Activated B cell treated with CpG ODN at 0.5 μM for 24 hours (primary cell): Measurements from ENCODE around the gene SBNO2. TPM values are rescaled to one million over a fixed set of nuclear protein-coding genes. Genes with fewer than 3 reads are reported as not detected.

Experiments
- ATAC-seq: fragments of 200-7000 bp; cut with Tn5 transposase; one replicate; pipeline ENCODE4 v1.10.0; 2021; ENCODE audit warnings: low read depth, mild to moderate bottlenecking, moderate library complexity
- CTCF ChIA-PET: fragments of 350-600 bp; sonication (Branson Sonifier 250); formaldehyde crosslinking; loops from one replicate; lab custom pipeline; 2021; ENCODE audit warnings: antibody characterized with exemption; lab: Charles Lee
- POLR2A ChIA-PET: fragments of 350-600 bp; sonication (Branson Sonifier 250); formaldehyde crosslinking; loops from one replicate; lab custom pipeline; 2021; ENCODE audit warnings: antibody characterized with exemption; lab: Charles Lee
- DNase-seq: peaks from one replicate; pipeline ENCODE4 v3.0.0; 2022
- H3K27ac Mint-ChIP-seq: one replicate; pipeline ENCODE4 v1.8.0; 2020; ENCODE audit warnings: mixed read lengths
- H3K27me3 Mint-ChIP-seq: one replicate; pipeline ENCODE4 v1.8.0; 2021; ENCODE audit warnings: mixed read lengths
- H3K36me3 Mint-ChIP-seq: one replicate; pipeline ENCODE4 v1.8.0; 2021; ENCODE audit warnings: low read depth, mixed read lengths
- H3K4me1 Mint-ChIP-seq: one replicate; pipeline ENCODE4 v1.8.0; 2021; ENCODE audit warnings: mixed read lengths
- H3K4me3 Mint-ChIP-seq: one replicate; pipeline ENCODE4 v1.8.0; 2020; ENCODE audit warnings: mild to moderate bottlenecking, mixed read lengths
- H3K9me3 Mint-ChIP-seq: one replicate; pipeline ENCODE4 v1.8.0; 2020; ENCODE audit warnings: mixed read lengths
- CTCF ChIP-seq: fragments of 200-600 bp; IDR thresholded peaks from one replicate; pipeline ENCODE4 v1.8.0; 2022; ENCODE audit warnings: antibody characterized with exemption, mild to moderate bottlenecking
- intact Hi-C: fragments of 100-400 bp; cut with micrococcal nuclease; formaldehyde crosslinking; loops from one replicate; pipeline ENCODE4 v1.15.1; 2024
- total RNA-seq: library from RNA; stranded (reverse); gene quantifications from 2 replicates; pipeline ENCODE4 v1.2.3, GENCODE V29; 2022

Gene SBNO2
- total RNA-seq = 111 and 127 TPM in 2 replicates

DNA sequence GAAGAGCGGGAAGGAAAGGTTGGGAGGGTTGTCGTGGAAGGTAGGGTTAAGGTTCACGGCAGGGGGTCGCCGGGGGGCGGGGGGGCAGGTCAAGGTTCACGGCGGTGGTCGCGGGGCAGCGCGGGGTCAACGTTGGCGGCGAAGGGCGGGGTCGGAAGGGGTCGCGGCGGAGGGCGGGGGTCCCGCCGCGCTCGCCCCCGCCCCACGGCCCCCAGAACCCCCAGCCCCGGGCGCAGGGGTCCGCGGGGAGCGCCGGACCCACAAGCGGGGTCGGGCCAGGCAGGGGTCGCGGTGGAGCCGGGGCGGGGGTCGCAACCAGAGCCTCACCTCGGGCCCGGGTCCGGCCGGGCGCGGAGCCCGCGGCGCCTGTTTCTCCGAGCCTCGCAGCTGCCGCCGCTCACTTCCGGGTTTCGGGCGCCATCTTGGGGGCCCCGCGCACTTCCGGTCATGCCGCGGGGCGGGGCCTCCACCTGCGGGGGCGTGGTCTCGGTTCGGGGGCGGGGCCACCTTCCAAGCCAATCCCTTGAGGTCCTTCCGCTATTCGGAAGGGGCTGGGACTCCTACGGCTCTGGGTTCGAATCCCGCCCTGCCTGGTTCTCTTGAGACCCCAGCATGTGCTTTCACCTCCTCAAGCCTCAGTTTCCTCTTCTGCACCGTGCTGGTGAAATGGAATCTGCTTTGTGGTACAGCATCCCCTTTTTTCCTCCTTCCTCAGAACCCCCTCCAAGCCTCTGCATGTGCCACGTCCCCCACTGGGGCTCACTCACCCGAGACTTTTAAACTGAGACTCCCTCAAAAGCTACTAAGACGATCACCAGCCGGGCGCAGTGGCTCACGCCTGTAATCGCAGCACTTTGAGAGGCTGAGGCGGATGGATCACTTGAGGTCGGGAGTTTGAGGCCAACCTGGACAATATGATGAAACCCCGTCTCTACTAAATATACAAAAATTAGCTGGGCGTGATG, at the start of gene SBNO2:
Gene SBNO2, minus strand, starts transcription at position 424 of the 965 bp plus-strand sequence. CDS start 19,992 bp downstream, outside the sequence.
- ChIA-PET POLR2A (interaction anchor here (0.5 to 2.4 kb wide), 3 partner anchors 9 to 98 kb away, joined by 8 to 25 read pairs (median 10); no protein-coding TSS in a partner anchor), CTCF (interaction anchor here (1.0 to 1.7 kb wide), 3 partner anchors 43 to 61 kb away, joined by 3 to 5 read pairs (median 3); no protein-coding TSS in a partner anchor)
- Mint-ChIP-seq H3K27me3 (no peaks in the 10 kb centered on the region), H3K4me1 (peaks cover 26% of the 10 kb centered on the region), H3K36me3 (peaks cover 11% of the 10 kb centered on the region), H3K9me3 (no peaks in the 10 kb centered on the region), H3K27ac (peak within 1 kb of the TSS; percentile 89), H3K4me3 (peak within 1 kb of the TSS; percentile 91)
- TF ChIP-seq CTCF = no peak
- peak; percentile 93 for ATAC-seq
- peak; percentile 98 for DNase-seq
- intact Hi-C loops = loop anchor here (1.0 to 5.0 kb wide), 2 partner anchors 42 to 72 kb away; partner anchors contain the start of gene GPX4

- ATAC-seq = peak; percentile 64
- Mint-ChIP-seq H3K4me3 (no peak overlapping the region), H3K4me1 (peaks cover 2% of the 10 kb centered on the region), H3K27me3 (no peaks in the 10 kb centered on the region), H3K27ac (no peak overlapping the region), H3K36me3 (peaks cover 23% of the 10 kb centered on the region), H3K9me3 (no peaks in the 10 kb centered on the region)
- DNase-seq = no peak
- POLR2A ChIA-PET = no interaction called here
- CTCF ChIA-PET = no interaction called here
- no peak for TF ChIP-seq CTCF
- intact Hi-C loops = no loop called here
Measured at GRCh38 chr19:1223018-1223855, 49.2 kb upstream of the SBNO2 start.

- no peak for TF ChIP-seq CTCF
- ATAC-seq (peak; percentile 47), DNase-seq (no peak)
- POLR2A ChIA-PET = no interaction called here
- CTCF ChIA-PET = no interaction called here
- Mint-ChIP-seq H3K27ac (no peak overlapping the region), H3K4me1 (peaks cover 2% of the 10 kb centered on the region), H3K4me3 (no peak overlapping the region), H3K9me3 (no peaks in the 10 kb centered on the region), H3K36me3 (peaks cover 24% of the 10 kb centered on the region), H3K27me3 (no peaks in the 10 kb centered on the region)
- intact Hi-C loops = no loop called here
Measured at GRCh38 chr19:1222394-1222793, 48.3 kb upstream of the SBNO2 start.

- Mint-ChIP-seq H3K36me3 (peaks cover 22% of the 10 kb centered on the region), H3K27me3 (no peaks in the 10 kb centered on the region), H3K4me3 (no peak overlapping the region), H3K4me1 (peaks cover 2% of the 10 kb centered on the region), H3K27ac (no peak overlapping the region), H3K9me3 (no peaks in the 10 kb centered on the region)
- intact Hi-C loops = no loop called here
- ATAC-seq (no peak), DNase-seq (no peak)
- ChIA-PET CTCF (no interaction called here), POLR2A (interaction anchor here (0.6 kb wide), 1 partner anchor 204 kb away, joined by 3 read pairs; no protein-coding TSS in a partner anchor)
- no peak for TF ChIP-seq CTCF
Measured at GRCh38 chr19:1221904-1222255, 47.8 kb upstream of the SBNO2 start.
